Smooth muscle cell (in vitro differentiated cells): Measurements from ENCODE around the gene CCDC192. TPM values are rescaled to one million over a fixed set of nuclear protein-coding genes. Genes with fewer than 3 reads are reported as not detected.

Experiments used
- DNase-seq: peaks from one replicate; lab custom pipeline; 2025; ENCODE audit not compliant: unreplicated experiment; lab: John Stamatoyannopoulos, UW
- H2AFZ ChIP-seq: fragments of 200-600 bp; sonication (generic); 2 replicates; pipeline ENCODE4 v1.6.0; 2016; ENCODE audit warnings: antibody characterized with exemption, low read depth, mild to moderate bottlenecking
- H3F3A ChIP-seq: fragments of 200-600 bp; sonication (generic); 2 replicates; pipeline ENCODE4 v1.6.0; 2017; ENCODE audit warnings: antibody characterized with exemption, low read depth
- H3K27ac ChIP-seq: fragments of 200-600 bp; sonication (generic); 2 replicates; pipeline ENCODE4 v1.5.1; 2016; ENCODE audit warnings: low read depth, mild to moderate bottlenecking
- H3K27me3 ChIP-seq: fragments of 200-600 bp; sonication (generic); 2 replicates; pipeline ENCODE4 v1.6.1; 2016; ENCODE audit warnings: low read depth, mild to moderate bottlenecking
- H3K36me3 ChIP-seq: fragments of 200-600 bp; sonication (generic); 2 replicates; pipeline ENCODE4 v1.5.1; 2016; ENCODE audit warnings: low read depth
- H3K4me1 ChIP-seq: fragments of 200-600 bp; sonication (generic); 2 replicates; pipeline ENCODE4 v1.5.1; 2016; ENCODE audit warnings: low read depth
- H3K4me2 ChIP-seq: fragments of 200-600 bp; sonication (generic); 2 replicates; pipeline ENCODE4 v1.6.0; 2016; ENCODE audit warnings: mild to moderate bottlenecking
- H3K4me3 ChIP-seq: fragments of 200-600 bp; sonication (generic); 2 replicates; pipeline ENCODE4 v1.5.1; 2016; ENCODE audit warnings: mild to moderate bottlenecking
- H3K79me2 ChIP-seq: fragments of 200-600 bp; sonication (generic); 2 replicates; pipeline ENCODE4 v1.6.0; 2016; ENCODE audit warnings: low read depth, mild to moderate bottlenecking
- H3K9ac ChIP-seq: fragments of 200-600 bp; sonication (generic); 2 replicates; pipeline ENCODE4 v1.6.0; 2016; ENCODE audit warnings: low read depth
- H3K9me3 ChIP-seq: fragments of 200-600 bp; sonication (generic); replicated peaks from 2 replicates; pipeline ENCODE4 v1.5.1; 2016; ENCODE audit warnings: low read depth
- H4K20me1 ChIP-seq: fragments of 200-600 bp; sonication (generic); 2 replicates; pipeline ENCODE4 v1.6.0; 2016; ENCODE audit warnings: low read depth
- CTCF ChIP-seq: fragments of 200-600 bp; sonication (generic); IDR thresholded peaks from 2 replicates; pipeline ENCODE4 v1.5.1; 2017; ENCODE audit warnings: borderline replicate concordance, mild to moderate bottlenecking, antibody characterized with exemption; ENCODE audit not compliant: insufficient read depth, poor library complexity, severe bottlenecking
- WGBS: methylation state at CpG from one replicate; pipeline ENCODE4 v1.1.7; 2016; ENCODE audit warnings: low lambda C conversion rate; 5-methylcytosine and 5-hydroxymethylcytosine counted together
- polyA plus RNA-seq: library from polyadenylated mRNA; unstranded; fragments of >200 nt; fragmentation: Nextera tagmentation; extraction: Ambion mirVana; gene quantifications from 2 replicates; pipeline ENCODE4 v1.2.1, GENCODE V29; 2016
- total RNA-seq: library from RNA; depleted of rRNA; stranded (reverse); fragments of >200 nt; gene quantifications from 2 replicates; pipeline ENCODE4 v1.2.3, GENCODE V29; 2014

Gene CCDC192
- total and polyA plus RNA-seq, 2 experiments from 2014 or later, result not detected

DNA sequence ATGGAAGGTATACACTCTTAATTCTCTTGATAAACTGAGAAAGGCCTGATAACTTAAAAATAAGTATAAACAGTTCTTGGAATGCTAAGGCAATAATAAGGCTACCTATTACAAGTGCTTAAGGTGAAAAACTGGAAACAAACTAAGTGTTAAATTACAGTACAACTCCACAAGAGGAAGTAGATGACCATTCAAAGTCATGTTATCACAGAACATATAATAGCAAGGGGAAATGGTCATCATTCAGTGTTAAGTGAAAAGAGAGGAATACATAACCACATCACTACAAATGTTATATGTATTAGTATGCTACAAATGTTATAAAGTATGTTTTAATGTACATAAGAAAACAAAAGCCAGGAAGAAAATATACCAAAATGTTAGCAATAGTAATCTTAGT is 135.9 kb downstream of the CCDC192 start:
- no peak overlapping the region for H3K4me3 ChIP-seq
- peaks cover 17% of the 10 kb centered on the region for H3K4me1 ChIP-seq
- H4K20me1 ChIP-seq, result no peaks in the 10 kb centered on the region
- H3K27me3 ChIP-seq, result no peaks in the 10 kb centered on the region
- no peak for DNase-seq
- peak overlapping the region; percentile 70 for H2AFZ ChIP-seq
- no peak overlapping the region for H3K9ac ChIP-seq
- no peak for TF ChIP-seq CTCF
- no peaks in the 10 kb centered on the region for H3K36me3 ChIP-seq
- H3K4me2 ChIP-seq, result peak overlapping the region; percentile 30
- H3F3A ChIP-seq, result peaks cover 9% of the 10 kb centered on the region
- no peaks in the 10 kb centered on the region for H3K9me3 ChIP-seq
- peak overlapping the region; percentile 10 for H3K27ac ChIP-seq
- H3K79me2 ChIP-seq, result no peaks in the 10 kb centered on the region

DNA sequence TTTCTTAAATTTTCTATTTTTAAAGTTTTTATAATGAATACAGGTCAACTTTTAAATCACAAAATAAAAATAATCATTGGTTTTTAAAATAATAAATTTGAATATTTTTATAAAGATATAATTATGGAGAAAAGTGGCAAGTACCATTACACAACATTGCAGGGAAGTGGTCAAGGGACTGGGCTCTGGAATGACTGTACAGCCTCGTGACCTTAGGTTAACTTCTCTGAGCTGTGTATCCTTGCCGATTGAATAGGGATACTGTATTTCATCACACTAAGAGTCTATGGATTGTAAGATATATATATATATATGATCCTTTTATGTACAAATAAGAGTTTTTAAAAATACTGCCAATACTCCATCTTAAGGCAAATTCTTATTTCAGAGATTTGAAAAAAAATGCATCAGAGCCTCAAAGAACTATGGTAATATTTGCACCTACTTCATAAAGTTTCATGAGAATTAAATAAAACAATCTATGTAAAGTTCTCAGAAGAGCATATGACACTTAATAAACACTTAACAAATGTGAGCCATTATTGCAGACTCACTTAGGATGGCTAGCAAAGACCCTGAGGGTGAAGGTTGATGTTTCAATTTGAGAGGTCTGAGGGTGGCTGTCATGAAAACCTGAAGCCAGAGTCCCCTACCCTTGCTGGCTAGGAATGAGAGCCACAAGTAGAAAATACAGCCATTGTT is 136.5 kb downstream of the CCDC192 start:
- no peaks in the 10 kb centered on the region for H3K79me2 ChIP-seq
- no peak overlapping the region for H3K4me3 ChIP-seq
- H3F3A ChIP-seq, result peaks cover 9% of the 10 kb centered on the region
- H3K27me3 ChIP-seq, result no peaks in the 10 kb centered on the region
- peak overlapping the region; percentile 48 for H2AFZ ChIP-seq
- no peak for DNase-seq
- WGBS, result 84% methylated on average over 2 of the region's 2 CpGs
- H3K36me3 ChIP-seq, result no peaks in the 10 kb centered on the region
- peaks cover 12% of the 10 kb centered on the region for H3K4me1 ChIP-seq
- H3K9me3 ChIP-seq, result no peaks in the 10 kb centered on the region
- H4K20me1 ChIP-seq, result no peaks in the 10 kb centered on the region
- TF ChIP-seq CTCF, result no peak
- no peak overlapping the region for H3K4me2 ChIP-seq
- no peak overlapping the region for H3K9ac ChIP-seq
- no peak overlapping the region for H3K27ac ChIP-seq

DNA sequence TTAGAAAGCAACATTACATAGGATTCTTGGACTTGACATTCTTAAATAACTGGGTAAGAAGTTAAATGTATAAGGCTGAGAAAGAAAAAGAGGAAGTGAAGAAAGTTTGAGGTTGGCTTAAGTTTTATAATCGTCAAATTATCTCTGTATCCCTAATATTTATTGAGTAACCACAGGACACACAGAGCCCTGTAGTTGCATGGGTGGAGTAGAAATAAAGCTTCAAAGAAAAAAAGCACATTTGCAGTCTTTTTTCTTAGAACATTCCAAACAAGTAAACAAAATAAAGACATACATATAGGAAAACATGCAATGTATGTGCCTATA is 137.0 kb downstream of the CCDC192 start:
- Histone ChIP-seq H3K36me3 (no peaks in the 10 kb centered on the region), H3K79me2 (no peaks in the 10 kb centered on the region), H3K9ac (no peak overlapping the region), H3F3A (peaks cover 9% of the 10 kb centered on the region), H4K20me1 (no peaks in the 10 kb centered on the region), H3K9me3 (no peaks in the 10 kb centered on the region), H3K4me1 (peaks cover 10% of the 10 kb centered on the region), H2AFZ (peak overlapping the region; percentile 48), H3K4me2 (no peak overlapping the region), H3K27ac (no peak overlapping the region), H3K27me3 (no peaks in the 10 kb centered on the region), H3K4me3 (no peak overlapping the region)
- no peak for DNase-seq
- no peak for TF ChIP-seq CTCF
- WGBS, result 38% methylated on average over 1 of the region's 1 CpG

GRCh38 chr5:127840809-127841208 is 137.6 kb downstream of the CCDC192 start:
- no peaks in the 10 kb centered on the region for H3K27me3 ChIP-seq
- no peak overlapping the region for H3K4me3 ChIP-seq
- no peak for DNase-seq
- H2AFZ ChIP-seq, result no peak overlapping the region
- H3K4me2 ChIP-seq, result no peak overlapping the region
- TF ChIP-seq CTCF, result no peak
- H4K20me1 ChIP-seq, result no peaks in the 10 kb centered on the region
- no peaks in the 10 kb centered on the region for H3K9me3 ChIP-seq
- H3K4me1 ChIP-seq, result peaks cover 10% of the 10 kb centered on the region
- peaks cover 9% of the 10 kb centered on the region for H3F3A ChIP-seq
- no peak overlapping the region for H3K9ac ChIP-seq
- no peak overlapping the region for H3K27ac ChIP-seq
- no peaks in the 10 kb centered on the region for H3K79me2 ChIP-seq
- H3K36me3 ChIP-seq, result no peaks in the 10 kb centered on the region
